Neural progenitor cell (in vitro differentiated cells): ENCODE results near the gene SNTG2. TPM values are rescaled to one million over a fixed set of nuclear protein-coding genes. Genes with fewer than 3 reads are reported as not detected.
A peak's percentile ranks its signal among the peaks of the same experiment; 100 is the strongest.

ENCODE experiments used
- DNase-seq: peaks from one replicate; pipeline ENCODE4 v3.0.0-alpha.2; 2016; ENCODE audit warnings: low spot score
- H2AFZ ChIP-seq: fragments of 200-600 bp; sonication (generic); replicated peaks from 2 replicates; pipeline ENCODE4 v1.6.1; 2016; ENCODE audit warnings: antibody characterized with exemption
- H3F3A ChIP-seq: fragments of 200-600 bp; sonication (generic); 2 replicates; pipeline ENCODE4 v1.6.1; 2016; ENCODE audit warnings: antibody characterized with exemption, low read depth
- H3K27ac ChIP-seq: fragments of 200-600 bp; sonication (generic); 2 replicates; pipeline ENCODE4 v1.5.1; 2016; ENCODE audit warnings: mild to moderate bottlenecking
- H3K27me3 ChIP-seq: fragments of 200-600 bp; sonication (generic); 2 replicates; pipeline ENCODE4 v1.6.1; 2016; ENCODE audit warnings: mild to moderate bottlenecking, moderate library complexity
- H3K36me3 ChIP-seq: fragments of 200-600 bp; sonication (generic); 2 replicates; pipeline ENCODE4 v1.5.1; 2016
- H3K4me1 ChIP-seq: fragments of 200-600 bp; sonication (generic); 2 replicates; pipeline ENCODE4 v1.6.1; 2016; ENCODE audit warnings: mixed run types
- H3K4me2 ChIP-seq: fragments of 200-600 bp; sonication (generic); 2 replicates; pipeline ENCODE4 v1.6.1; 2016
- H3K4me3 ChIP-seq: fragments of 200-600 bp; sonication (generic); 2 replicates; pipeline ENCODE4 v1.5.1; 2016
- H3K79me2 ChIP-seq: fragments of 200-600 bp; sonication (generic); 2 replicates; pipeline ENCODE4 v1.6.1; 2016; ENCODE audit warnings: low read depth
- H3K9ac ChIP-seq: fragments of 200-600 bp; sonication (generic); 2 replicates; pipeline ENCODE4 v1.6.1; 2016
- H3K9me3 ChIP-seq: fragments of 200-600 bp; sonication (generic); 2 replicates; pipeline ENCODE4 v1.5.1; 2016; ENCODE audit warnings: low read depth
- H4K20me1 ChIP-seq: fragments of 200-600 bp; sonication (generic); 2 replicates; pipeline ENCODE4 v1.6.1; 2016; ENCODE audit warnings: low read depth
- H3K27ac Mint-ChIP-seq: 3 replicates; pipeline ENCODE4 v1.8.0; 2021; ENCODE audit warnings: mixed read lengths
- H3K27me3 Mint-ChIP-seq: 2 replicates; pipeline ENCODE4 v1.8.0; 2022; ENCODE audit warnings: low read depth, mild to moderate bottlenecking, inconsistent platforms, moderate library complexity, mixed read lengths; ENCODE audit not compliant: insufficient read depth
- H3K36me3 Mint-ChIP-seq: 3 replicates; pipeline ENCODE4 v1.8.0; 2021; ENCODE audit warnings: mixed read lengths
- H3K4me1 Mint-ChIP-seq: 3 replicates; pipeline ENCODE4 v1.8.0; 2021; ENCODE audit warnings: mixed read lengths
- H3K4me3 Mint-ChIP-seq: 3 replicates; pipeline ENCODE4 v1.8.0; 2021; ENCODE audit warnings: mild to moderate bottlenecking, moderate library complexity, mixed read lengths
- H3K9me3 Mint-ChIP-seq: 3 replicates; pipeline ENCODE4 v1.8.0; 2020; ENCODE audit warnings: mixed read lengths
- CTCF ChIP-seq: fragments of 200-600 bp; sonication (generic); IDR thresholded peaks from 2 replicates; pipeline ENCODE4 v1.5.1; 2017; ENCODE audit warnings: antibody characterized with exemption, mild to moderate bottlenecking
- EZH2 ChIP-seq: fragments of 200-600 bp; sonication (generic); IDR thresholded peaks from 2 replicates; pipeline ENCODE4 v1.6.1; 2017; ENCODE audit warnings: antibody characterized with exemption, mild to moderate bottlenecking, moderate library complexity
- EZH2phosphoT487 ChIP-seq: fragments of 200-600 bp; sonication (generic); IDR thresholded peaks from 2 replicates; pipeline ENCODE4 v1.6.1; 2017; ENCODE audit warnings: antibody characterized with exemption
- total RNA-seq: library from RNA; depleted of rRNA; stranded (reverse); fragments of >200 nt; gene quantifications from 2 replicates; pipeline ENCODE4 v1.2.3, GENCODE V29; 2015; ENCODE audit warnings: low replicate concordance

The SNTG2 gene
- total RNA-seq, 1 donor from 2014 or later, result 1.1 TPM

- Mint-ChIP-seq H3K27ac (no peak overlapping the region), H3K27me3 (peaks cover 5% of the 10 kb centered on the region), H3K9me3 (peaks cover 8% of the 10 kb centered on the region), H3K4me3 (no peak overlapping the region), H3K4me1 (peaks cover 35% of the 10 kb centered on the region), H3K36me3 (peaks cover 2% of the 10 kb centered on the region)
- peaks cover 11% of the 10 kb centered on the region for H3K4me1 ChIP-seq
- DNase-seq, result no peak
- no peak overlapping the region for H3K4me3 ChIP-seq
- no peak overlapping the region for H3K9ac ChIP-seq
- no peaks in the 10 kb centered on the region for H3K79me2 ChIP-seq
- no peak overlapping the region for H3K4me2 ChIP-seq
- no peaks in the 10 kb centered on the region for H4K20me1 ChIP-seq
- no peak for TF ChIP-seq CTCF
- H2AFZ ChIP-seq, result no peak overlapping the region
- no peaks in the 10 kb centered on the region for H3K36me3 ChIP-seq
- H3K27ac ChIP-seq, result no peak overlapping the region
- no peaks in the 10 kb centered on the region for H3F3A ChIP-seq
- no peaks in the 10 kb centered on the region for H3K27me3 ChIP-seq
- H3K9me3 ChIP-seq, result no peaks in the 10 kb centered on the region
Measured at GRCh38 chr2:1363367-1363766, 412.7 kb downstream of the SNTG2 start.

- H3K4me2 ChIP-seq, result no peak overlapping the region
- no peak for DNase-seq
- Mint-ChIP-seq H3K9me3 (peaks cover 8% of the 10 kb centered on the region), H3K4me3 (no peak overlapping the region), H3K27me3 (peaks cover 5% of the 10 kb centered on the region), H3K36me3 (peaks cover 2% of the 10 kb centered on the region), H3K4me1 (peaks cover 29% of the 10 kb centered on the region), H3K27ac (peak overlapping the region; percentile 70)
- H3K27ac ChIP-seq, result no peak overlapping the region
- H3K9me3 ChIP-seq, result no peaks in the 10 kb centered on the region
- H3K9ac ChIP-seq, result no peak overlapping the region
- H3F3A ChIP-seq, result no peaks in the 10 kb centered on the region
- TF ChIP-seq CTCF (no peak), EZH2 (no peak), EZH2phosphoT487 (no peak)
- peaks cover 11% of the 10 kb centered on the region for H3K4me1 ChIP-seq
- H3K36me3 ChIP-seq, result no peaks in the 10 kb centered on the region
- H4K20me1 ChIP-seq, result no peaks in the 10 kb centered on the region
- H2AFZ ChIP-seq, result no peak overlapping the region
- no peaks in the 10 kb centered on the region for H3K27me3 ChIP-seq
- H3K79me2 ChIP-seq, result no peaks in the 10 kb centered on the region
- H3K4me3 ChIP-seq, result no peak overlapping the region
Measured at GRCh38 chr2:1366546-1367134, 416.0 kb downstream of the SNTG2 start.

GRCh38 chr2:1367601-1368000 lies 417.0 kb downstream of the SNTG2 start:
- Histone ChIP-seq H3K79me2 (no peaks in the 10 kb centered on the region), H2AFZ (no peak overlapping the region), H3K4me1 (peaks cover 11% of the 10 kb centered on the region), H3K9me3 (no peaks in the 10 kb centered on the region), H3K9ac (no peak overlapping the region), H3K4me2 (no peak overlapping the region), H3K27me3 (no peaks in the 10 kb centered on the region), H3K4me3 (no peak overlapping the region), H4K20me1 (no peaks in the 10 kb centered on the region), H3K36me3 (no peaks in the 10 kb centered on the region), H3K27ac (no peak overlapping the region), H3F3A (no peaks in the 10 kb centered on the region)
- Mint-ChIP-seq H3K27me3 (peaks cover 5% of the 10 kb centered on the region), H3K36me3 (peaks cover 2% of the 10 kb centered on the region), H3K4me3 (no peak overlapping the region), H3K9me3 (peaks cover 8% of the 10 kb centered on the region), H3K27ac (no peak overlapping the region), H3K4me1 (peaks cover 29% of the 10 kb centered on the region)
- TF ChIP-seq EZH2phosphoT487 (no peak), EZH2 (no peak), CTCF (no peak)
- DNase-seq, result no peak
